Heart left ventricle (tissue), 13 donors: Measurements from ENCODE around the gene FILIP1.

Source experiments
- CTCF ChIP-seq, 12 donors: fragments of 200-600 bp; sonication (generic) in 4 of 12; IDR thresholded peaks; one replicate each; pipeline versions ENCODE4 v1.5.0 to v1.8.0; 2018 to 2022; ENCODE audit warnings: antibody characterized with exemption in 12 of 12, mild to moderate bottlenecking in 5 of 12
- POLR2A ChIP-seq, 2 donors: fragments of 450-650 bp; IDR thresholded peaks; one replicate each; pipeline ENCODE4 v1.6.1; 2017; ENCODE audit warnings: antibody characterized with exemption in 2 of 2, mild to moderate bottlenecking in 2 of 2, moderate library complexity in 2 of 2
- donor health status: ischemic (EF 13 %, LVEDD 7.1; RV severe dilation, severe dysfunction).
- donor health status: DM: no; HTN: yes; CAD: no.
- donor health status: DM: no; HTN: no; CAD: no.
- donor health status: ischemic (EF 25% LVEDD 6.9; RV normal size, moderate dysfunction).
- donor health status: ischemic (EF 25% LVEDD 5.7; RV mildly dilated, moderate dysfunction).
- donor health status: ischemic (EF 35%, LVEDD 5.7; RV mildly dilated, moderate dysfunction).
- donor health status: nonischemic (EF 11% LVEDD 7.7; RV severe dilation, severe dysfunction).
- donor health status: DM: yes; HTN: yes; CAD: no.
- donor health status: PGD.
- donor health status: ischemic (EF 29% LVEDD 5.4; RV normal size, mild dysfunction).
- donor health status: nonischemic (EF 23%, LVEDD 6.1; RV moderate dilation, normal function).

GRCh38 chr6:75512591-75512990 lies 19.0 kb upstream of the FILIP1 start:
- TF ChIP-seq CTCF (IDR thresholded peaks at IDR 0.05) (no peak), POLR2A (IDR thresholded peaks at IDR 0.05) (no peak)
